HuH-7.5 (cell line): ENCODE data around the gene B9D2.
"Not testable (repeated sequence)": the region's sequence is repeated elsewhere in the genome, so short reads cannot be mapped to it uniquely, and the experiment has no call there.

ENCODE experiments used
- DNase-seq: peaks from one replicate; pipeline ENCODE4 v3.0.0; 2011; ENCODE audit warnings: low spot score

B9D2 gene

GRCh38 chr19:41391618-41392017, 27.7 kb upstream of the B9D2 start:
- DNase-seq, result no peak

- no peak for DNase-seq
Observed at GRCh38 chr19:41386442-41386841, 22.5 kb upstream of the B9D2 start.

GRCh38 chr19:41384351-41384750, 20.4 kb upstream of the B9D2 start:
- no peak for DNase-seq

GRCh38 chr19:41381536-41381935, 17.6 kb upstream of the B9D2 start:
- not testable (repeated sequence) for DNase-seq

- DNase-seq, result no peak
Observed at GRCh38 chr19:41377977-41378709, 14.2 kb upstream of the B9D2 start.

- no peak for DNase-seq
Observed at GRCh38 chr19:41376998-41377365, 13.0 kb upstream of the B9D2 start.

- peak; percentile 43 for DNase-seq
Observed at GRCh38 chr19:41376241-41376997, 12.5 kb upstream of the B9D2 start, which contains the start of gene TMEM91. TMEM91 (plus strand) TSS chr19:41376533; CDS start chr19:41378310, 1,777 bp downstream.

- no peak for DNase-seq
Observed at GRCh38 chr19:41373993-41374392, 10.0 kb upstream of the B9D2 start.

- no peak for DNase-seq
Observed at GRCh38 chr19:41372501-41372900, 8.6 kb upstream of the B9D2 start.

GRCh38 chr19:41371541-41371940, 7.6 kb upstream of the B9D2 start:
- DNase-seq, result no peak

GRCh38 chr19:41371119-41371518, 7.2 kb upstream of the B9D2 start:
- not testable (repeated sequence) for DNase-seq

- no peak for DNase-seq
Observed at GRCh38 chr19:41369769-41370168, 5.8 kb upstream of the B9D2 start.

GRCh38 chr19:41367848-41368301, 3.9 kb upstream of the B9D2 start:
- DNase-seq, result no peak

- DNase-seq, result no peak
Observed at GRCh38 chr19:41366089-41366488, 2.1 kb upstream of the B9D2 start.

- no peak for DNase-seq
Observed at GRCh38 chr19:41364524-41365391, 809 bp upstream of the B9D2 start.

GRCh38 chr19:41363371-41363752, 587 bp downstream of the B9D2 start:
- no peak for DNase-seq

- no peak for DNase-seq
Observed at GRCh38 chr19:41362143-41362847, 1.7 kb downstream of the B9D2 start.

GRCh38 chr19:41359741-41360140, 4.2 kb downstream of the B9D2 start:
- no peak for DNase-seq

- no peak for DNase-seq
Observed at GRCh38 chr19:41357746-41358145, 6.2 kb downstream of the B9D2 start.

- DNase-seq, result no peak
Observed at GRCh38 chr19:41356984-41357739, 6.8 kb downstream of the B9D2 start.

- no peak for DNase-seq
Observed at GRCh38 chr19:41355802-41356201, 8.1 kb downstream of the B9D2 start.
